GM20000 (cell line): ENCODE results near the gene CAMTA1.

Experiments
- DNase-seq: peaks from one replicate; pipeline ENCODE4 v3.0.0; 2012; ENCODE audit warnings: low spot score
- TF ChIP-seq, protein P1 (sequence below): IDR thresholded peaks from 2 replicates; pipeline ENCODE4 v1.5.1; 2012; ENCODE audit warnings: mild to moderate bottlenecking, control low read depth; ENCODE audit errors: extremely low read depth, missing control alignments

Gene CAMTA1

DNA sequence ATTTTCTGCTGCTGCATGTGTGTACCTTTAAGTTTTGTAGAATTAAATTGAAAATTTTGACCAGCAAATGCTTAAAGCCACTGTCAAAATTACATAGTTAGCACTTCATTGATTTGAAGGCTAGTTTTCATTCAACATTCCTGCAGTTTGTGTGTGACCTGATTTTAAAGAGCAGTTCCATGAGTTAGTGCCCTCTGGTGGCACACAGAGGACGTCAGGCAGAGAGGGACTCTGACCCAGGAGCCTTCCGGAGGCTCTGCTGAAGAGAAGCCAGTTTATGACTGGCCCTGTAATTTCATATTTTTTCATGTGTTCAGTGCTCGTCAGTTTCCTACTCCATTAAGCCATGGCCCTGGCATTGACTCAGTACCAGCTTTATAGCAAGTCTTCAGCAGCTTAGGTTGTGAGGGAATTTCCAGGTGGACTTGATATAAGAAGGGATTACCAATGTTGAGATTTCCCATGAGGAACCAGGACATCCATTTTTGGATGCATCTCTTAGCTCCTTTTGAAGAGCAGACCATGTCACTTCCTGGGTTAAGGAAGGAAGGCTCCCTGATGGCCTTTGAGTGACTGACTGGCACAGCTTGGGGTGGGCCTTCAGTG, 104.7 kb downstream of the CAMTA1 start:
- peak; percentile 31 for DNase-seq
- TF ChIP-seq, protein P1, sequence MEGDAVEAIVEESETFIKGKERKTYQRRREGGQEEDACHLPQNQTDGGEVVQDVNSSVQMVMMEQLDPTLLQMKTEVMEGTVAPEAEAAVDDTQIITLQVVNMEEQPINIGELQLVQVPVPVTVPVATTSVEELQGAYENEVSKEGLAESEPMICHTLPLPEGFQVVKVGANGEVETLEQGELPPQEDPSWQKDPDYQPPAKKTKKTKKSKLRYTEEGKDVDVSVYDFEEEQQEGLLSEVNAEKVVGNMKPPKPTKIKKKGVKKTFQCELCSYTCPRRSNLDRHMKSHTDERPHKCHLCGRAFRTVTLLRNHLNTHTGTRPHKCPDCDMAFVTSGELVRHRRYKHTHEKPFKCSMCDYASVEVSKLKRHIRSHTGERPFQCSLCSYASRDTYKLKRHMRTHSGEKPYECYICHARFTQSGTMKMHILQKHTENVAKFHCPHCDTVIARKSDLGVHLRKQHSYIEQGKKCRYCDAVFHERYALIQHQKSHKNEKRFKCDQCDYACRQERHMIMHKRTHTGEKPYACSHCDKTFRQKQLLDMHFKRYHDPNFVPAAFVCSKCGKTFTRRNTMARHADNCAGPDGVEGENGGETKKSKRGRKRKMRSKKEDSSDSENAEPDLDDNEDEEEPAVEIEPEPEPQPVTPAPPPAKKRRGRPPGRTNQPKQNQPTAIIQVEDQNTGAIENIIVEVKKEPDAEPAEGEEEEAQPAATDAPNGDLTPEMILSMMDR, result peak; percentile 75

DNA sequence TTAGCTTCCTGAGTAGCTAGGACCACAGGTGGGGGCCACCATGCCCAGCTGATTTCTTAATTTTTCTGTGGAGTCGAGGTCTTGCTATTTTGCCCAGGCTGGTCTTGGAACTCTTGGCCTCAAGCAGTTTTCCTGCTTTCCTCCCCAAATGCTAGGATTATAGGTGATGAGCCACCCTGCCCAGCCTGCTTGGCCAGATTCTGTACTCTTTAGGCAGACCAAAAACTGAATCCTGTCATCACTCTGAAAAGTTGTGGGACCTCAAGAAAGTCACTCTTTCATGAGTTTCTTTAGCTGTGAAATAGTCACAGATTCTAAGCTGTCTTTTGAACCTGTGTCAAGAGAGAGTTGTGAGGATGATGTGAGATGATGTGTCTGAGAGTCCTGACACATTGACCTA, 105.4 kb downstream of the CAMTA1 start:
- no peak for DNase-seq
- TF ChIP-seq, protein P1, result no peak

DNA sequence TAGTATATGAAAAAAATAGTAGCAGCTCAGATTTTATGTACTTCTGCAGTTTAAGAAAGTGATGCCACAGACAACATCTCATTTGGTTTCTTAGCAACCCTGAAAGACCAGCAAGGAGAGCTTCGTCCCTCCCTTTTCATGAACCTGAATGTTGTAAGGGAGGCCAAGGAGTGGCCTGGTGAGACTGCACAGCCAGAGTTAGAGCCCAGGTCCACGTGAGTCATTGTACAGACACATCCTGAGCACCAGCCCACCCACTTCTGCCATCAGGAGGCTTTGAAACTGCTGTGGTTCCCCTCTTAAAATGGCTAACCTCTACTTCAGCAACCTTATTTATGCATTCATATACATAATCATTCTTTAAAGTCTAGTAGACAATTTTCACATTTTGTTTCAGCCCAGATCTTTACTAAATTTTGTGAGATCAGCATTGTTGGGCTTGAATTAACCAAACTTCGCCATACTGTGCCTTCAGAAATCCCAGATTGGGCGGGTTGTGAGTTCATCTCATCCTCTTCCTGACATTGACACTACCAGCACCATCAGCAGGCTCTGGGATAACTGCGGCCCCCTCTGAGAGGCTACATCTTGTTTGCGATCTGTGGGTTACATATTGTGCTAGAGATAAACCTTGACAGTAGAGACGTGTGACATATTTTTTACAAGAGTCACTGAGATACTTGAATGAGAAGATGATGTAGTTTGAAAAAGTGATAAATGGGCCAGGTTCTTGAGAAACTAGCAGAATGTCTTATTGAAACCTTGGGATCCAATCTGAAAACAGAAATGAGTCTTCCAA, 106.7 kb downstream of the CAMTA1 start:
- no peak for DNase-seq
- TF ChIP-seq, protein P1, result no peak

DNA sequence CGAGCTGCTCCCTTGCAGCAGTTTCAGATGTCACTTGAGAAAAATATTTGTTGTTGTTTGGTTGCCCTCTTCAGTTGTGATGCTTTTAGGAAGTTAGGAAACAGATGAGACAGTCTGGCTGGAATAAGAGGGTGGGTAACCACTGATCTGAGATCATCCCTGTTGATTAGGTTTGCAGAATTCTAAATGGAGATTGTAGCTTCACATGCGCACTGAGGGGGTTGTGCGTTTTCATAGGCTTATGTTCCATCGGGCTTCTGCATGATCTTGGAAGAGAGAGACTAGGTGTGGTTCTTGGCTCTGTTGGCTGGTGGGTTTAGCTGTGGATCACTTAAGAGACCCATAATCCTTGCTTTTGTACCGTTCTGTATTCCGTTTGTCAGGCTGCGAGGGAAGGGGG, 108.1 kb downstream of the CAMTA1 start:
- TF ChIP-seq, protein P1, result no peak
- DNase-seq, result no peak

DNA sequence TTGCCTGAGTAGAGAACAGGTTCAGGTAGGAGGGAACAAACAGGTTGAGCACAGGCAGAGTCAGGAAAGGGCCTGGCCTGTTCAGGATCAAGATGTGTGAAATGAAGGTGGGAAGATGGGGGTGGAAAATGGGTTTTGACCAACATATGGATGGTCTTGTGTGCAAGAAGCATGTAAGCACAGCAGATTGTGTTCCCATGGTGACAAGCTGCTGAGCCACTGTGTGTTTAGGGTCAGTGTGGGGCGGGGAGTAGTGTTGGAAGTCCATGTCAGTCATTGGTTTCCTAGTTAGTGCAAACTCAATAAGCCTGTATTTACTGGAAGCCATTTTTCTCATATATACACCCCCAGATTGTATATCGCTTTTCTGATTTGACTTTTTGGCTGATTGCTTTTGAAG, 111.9 kb downstream of the CAMTA1 start:
- TF ChIP-seq, protein P1, result no peak
- no peak for DNase-seq

DNA sequence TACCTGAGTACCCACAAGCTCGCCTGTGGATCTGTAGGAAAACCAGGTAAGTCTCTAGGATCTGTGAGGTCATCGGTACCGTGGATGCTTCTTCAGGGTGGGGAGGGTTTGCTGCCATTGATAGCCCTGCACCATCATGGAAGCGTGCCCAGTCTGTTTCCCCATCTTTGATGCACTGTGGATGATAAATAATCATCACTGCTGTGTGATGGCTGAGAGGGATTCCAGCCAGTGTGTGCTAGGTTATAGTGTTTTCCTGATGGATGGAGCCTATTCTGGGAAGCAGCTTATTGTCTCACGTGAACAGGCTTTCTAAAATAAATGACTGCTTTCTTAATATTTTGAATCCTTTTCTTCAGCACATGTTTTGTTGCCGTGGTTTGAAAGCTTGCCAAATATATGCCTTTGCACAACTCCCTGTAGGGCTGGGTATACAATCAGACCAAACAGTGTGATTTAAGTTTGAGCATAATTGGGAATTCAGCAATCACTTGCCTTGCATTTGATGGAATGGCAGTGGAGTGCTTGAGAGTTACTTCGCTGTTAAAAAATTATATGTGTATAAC, 113.8 kb downstream of the CAMTA1 start:
- TF ChIP-seq, protein P1, result no peak
- DNase-seq, result no peak

DNA sequence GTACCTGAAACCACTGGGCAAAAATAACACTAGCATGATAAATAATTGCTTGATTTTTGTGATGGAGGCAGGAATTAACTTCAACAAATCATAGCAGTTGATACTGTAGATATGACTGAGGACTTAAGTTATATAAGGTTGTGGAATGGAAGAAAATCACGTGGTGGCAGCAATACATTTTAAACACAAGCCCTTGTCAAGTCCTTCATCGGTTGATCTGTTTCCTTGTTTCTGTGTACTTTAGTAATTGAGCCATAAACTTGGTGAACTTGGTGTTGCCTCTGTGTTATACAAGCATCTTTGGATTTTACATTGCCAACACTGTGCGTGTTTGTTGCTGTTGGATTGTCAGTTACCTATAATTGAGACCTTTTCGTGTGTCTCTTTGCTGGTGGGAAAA, 114.4 kb downstream of the CAMTA1 start:
- DNase-seq, result no peak
- TF ChIP-seq, protein P1, result no peak
